HG02870 (cell line): ENCODE data around the gene BCL6.

Experiments
- ATAC-seq: cut with Tn5 transposase; IDR thresholded peaks from one replicate; pipeline ENCODE4 v1.9.1; 2021; ENCODE audit warnings: mild to moderate bottlenecking, moderate library complexity; ENCODE audit not compliant: unreplicated experiment

Gene BCL6

GRCh38 chr3:187720337-187720670, 25.0 kb downstream of the BCL6 start:
- no peak for ATAC-seq

- no peak for ATAC-seq
Measured at GRCh38 chr3:187719628-187720336, 25.5 kb downstream of the BCL6 start.

- ATAC-seq, result no peak
Measured at GRCh38 chr3:187718802-187719201, 26.5 kb downstream of the BCL6 start.

GRCh38 chr3:187717572-187717971, 27.7 kb downstream of the BCL6 start:
- no peak for ATAC-seq

- peak; percentile 93 for ATAC-seq
Measured at GRCh38 chr3:187714404-187714979, 30.8 kb downstream of the BCL6 start.

GRCh38 chr3:187713504-187713903, 31.8 kb downstream of the BCL6 start:
- ATAC-seq, result no peak

- ATAC-seq, result no peak
Measured at GRCh38 chr3:187709155-187709554, 36.1 kb downstream of the BCL6 start.

GRCh38 chr3:187708696-187709095, 36.6 kb downstream of the BCL6 start:
- no peak for ATAC-seq

GRCh38 chr3:187706971-187707370, 38.3 kb downstream of the BCL6 start:
- no peak for ATAC-seq

GRCh38 chr3:187705164-187705563, 40.1 kb downstream of the BCL6 start:
- no peak for ATAC-seq

GRCh38 chr3:187702507-187703033, 42.7 kb downstream of the BCL6 start, which contains the start of gene RTP2:
Gene RTP2, minus strand, starts transcription at chr3:187702557. Its CDS starts 429 bp downstream, at chr3:187702128.
- ATAC-seq, result no peak

- no peak for ATAC-seq
Measured at GRCh38 chr3:187700249-187700648, 45.0 kb downstream of the BCL6 start.

GRCh38 chr3:187698499-187699399, 46.5 kb downstream of the BCL6 start:
- no peak for ATAC-seq

GRCh38 chr3:187696021-187696420, 49.2 kb downstream of the BCL6 start:
- ATAC-seq, result no peak

- ATAC-seq, result no peak
Measured at GRCh38 chr3:187695449-187695848, 49.8 kb downstream of the BCL6 start.

- no peak for ATAC-seq
Measured at GRCh38 chr3:187694801-187695200, 50.5 kb downstream of the BCL6 start.

- ATAC-seq, result no peak
Measured at GRCh38 chr3:187693431-187693830, 51.8 kb downstream of the BCL6 start.

- no peak for ATAC-seq
Measured at GRCh38 chr3:187689984-187690383, 55.3 kb downstream of the BCL6 start.

GRCh38 chr3:187686621-187687273, 58.5 kb downstream of the BCL6 start:
- ATAC-seq, result no peak

- ATAC-seq, result no peak
Measured at GRCh38 chr3:187685948-187686347, 59.3 kb downstream of the BCL6 start.

- no peak for ATAC-seq
Measured at GRCh38 chr3:187684880-187685279, 60.4 kb downstream of the BCL6 start.
